NCI-H748 treated with DMSO at 0.1 percent for 48 hours (cell line): ENCODE results near the gene PALLD.

Experiments
- DNase-seq: peaks from one replicate; lab custom pipeline; 2025; lab: John Stamatoyannopoulos, UW

The PALLD gene

GRCh38 chr4:168831919-168832762, 335.3 kb downstream of the PALLD start:
- DNase-seq, result no peak

GRCh38 chr4:168832763-168833575, 336.1 kb downstream of the PALLD start:
- no peak for DNase-seq

GRCh38 chr4:168833881-168834280, 337.0 kb downstream of the PALLD start:
- no peak for DNase-seq

GRCh38 chr4:168835880-168836454, 339.1 kb downstream of the PALLD start:
- no peak for DNase-seq

- no peak for DNase-seq
Measured at GRCh38 chr4:168836490-168836889, 339.6 kb downstream of the PALLD start.

- DNase-seq, result no peak
Measured at GRCh38 chr4:168837922-168838321, 341.1 kb downstream of the PALLD start.

GRCh38 chr4:168839758-168840391, 343.0 kb downstream of the PALLD start:
- no peak for DNase-seq

- DNase-seq, result no peak
Measured at GRCh38 chr4:168840392-168840763, 343.5 kb downstream of the PALLD start.

- DNase-seq, result no peak
Measured at GRCh38 chr4:168841000-168841671, 344.3 kb downstream of the PALLD start.

- DNase-seq, result no peak
Measured at GRCh38 chr4:168841672-168842019, 344.8 kb downstream of the PALLD start.

GRCh38 chr4:168842186-168842585, 345.3 kb downstream of the PALLD start:
- no peak for DNase-seq

- DNase-seq, result no peak
Measured at GRCh38 chr4:168843635-168844034, 346.8 kb downstream of the PALLD start.

GRCh38 chr4:168844353-168845049, 347.6 kb downstream of the PALLD start:
- DNase-seq, result no peak

GRCh38 chr4:168845897-168846296, 349.0 kb downstream of the PALLD start:
- no peak for DNase-seq

GRCh38 chr4:168846414-168846813, 349.6 kb downstream of the PALLD start:
- DNase-seq, result no peak

GRCh38 chr4:168847771-168848502, 351.1 kb downstream of the PALLD start:
- DNase-seq, result no peak

- DNase-seq, result no peak
Measured at GRCh38 chr4:168849030-168849675, 352.3 kb downstream of the PALLD start.

GRCh38 chr4:168849997-168850396, 353.1 kb downstream of the PALLD start:
- DNase-seq, result no peak

GRCh38 chr4:168852387-168852786, 355.5 kb downstream of the PALLD start:
- no peak for DNase-seq
